ENCODE data around the gene RDH13. TPM values are rescaled to one million over a fixed set of nuclear protein-coding genes. Genes with fewer than 3 reads are reported as not detected.

The RDH13 gene
- total and polyA plus RNA-seq, 2 experiments from 2014 or later: 28.0 to 36.5 TPM

- Histone ChIP-seq H3F3A (replicated peaks; ENCODE audit: low read depth) (peaks cover 8% of the 10 kb centered on the region; the same call in 1 of the 2 replicates), H4K20me1 (replicated peaks; ENCODE audit: insufficient read depth) (no peaks in the 10 kb centered on the region; the same call in 1 of the 2 replicates), H3K4me1 (ENCODE audit: insufficient read depth) (peaks cover 14% of the 10 kb centered on the region), H3K36me3 (ENCODE audit: insufficient read depth) (no peaks in the 10 kb centered on the region), H3K27ac (ENCODE audit: low read depth) (no peak overlapping the region), H3K4me2 (no peak overlapping the region), H3K27me3 (ENCODE audit: insufficient read depth) (no peaks in the 10 kb centered on the region), H3K9me2 (ENCODE audit: insufficient read depth) (no peaks in the 10 kb centered on the region), H3K79me2 (replicated peaks; ENCODE audit: insufficient read depth) (no peaks in the 10 kb centered on the region), H3K4me3 (no peak overlapping the region), H2AFZ (no peak overlapping the region)
- Mint-ChIP-seq H3K36me3 (ENCODE audit: low read depth) (peaks cover 9% of the 10 kb centered on the region), H3K27me3 (ENCODE audit: insufficient read depth, low read depth, poor library complexity) (peaks cover 16% of the 10 kb centered on the region), H3K9me3 (no peaks in the 10 kb centered on the region), H3K4me1 (peaks cover 19% of the 10 kb centered on the region), H3K27ac (no peak overlapping the region), H3K4me3 (no peak overlapping the region)
- TF ChIP-seq, protein P1, sequence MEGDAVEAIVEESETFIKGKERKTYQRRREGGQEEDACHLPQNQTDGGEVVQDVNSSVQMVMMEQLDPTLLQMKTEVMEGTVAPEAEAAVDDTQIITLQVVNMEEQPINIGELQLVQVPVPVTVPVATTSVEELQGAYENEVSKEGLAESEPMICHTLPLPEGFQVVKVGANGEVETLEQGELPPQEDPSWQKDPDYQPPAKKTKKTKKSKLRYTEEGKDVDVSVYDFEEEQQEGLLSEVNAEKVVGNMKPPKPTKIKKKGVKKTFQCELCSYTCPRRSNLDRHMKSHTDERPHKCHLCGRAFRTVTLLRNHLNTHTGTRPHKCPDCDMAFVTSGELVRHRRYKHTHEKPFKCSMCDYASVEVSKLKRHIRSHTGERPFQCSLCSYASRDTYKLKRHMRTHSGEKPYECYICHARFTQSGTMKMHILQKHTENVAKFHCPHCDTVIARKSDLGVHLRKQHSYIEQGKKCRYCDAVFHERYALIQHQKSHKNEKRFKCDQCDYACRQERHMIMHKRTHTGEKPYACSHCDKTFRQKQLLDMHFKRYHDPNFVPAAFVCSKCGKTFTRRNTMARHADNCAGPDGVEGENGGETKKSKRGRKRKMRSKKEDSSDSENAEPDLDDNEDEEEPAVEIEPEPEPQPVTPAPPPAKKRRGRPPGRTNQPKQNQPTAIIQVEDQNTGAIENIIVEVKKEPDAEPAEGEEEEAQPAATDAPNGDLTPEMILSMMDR (conservative IDR thresholded peaks at IDR 0.05; ENCODE audit: low read depth in 2 of 2): peak in 1 of 2 experiments; percentile 50; a peak in 3 of 4 replicates
- no peak for TF ChIP-seq NANOG (IDR thresholded peaks at IDR 0.05; ENCODE audit: borderline replicate concordance)
- TF ChIP-seq EZH2phosphoT487 (IDR thresholded peaks at IDR 0.05; ENCODE audit: unreplicated experiment): no peak
- no peak for TF ChIP-seq POLR2AphosphoS5 (IDR thresholded peaks at IDR 0.05; ENCODE audit: low read depth)
- peak; percentile 67 for DNase-seq (ENCODE audit: low spot score)
- ATAC-seq: peak; percentile 8
Measured at GRCh38 chr19:55096061-55096701, 33.2 kb upstream of the RDH13 start.

- Histone ChIP-seq H3K9me2 (ENCODE audit: insufficient read depth) (no peaks in the 10 kb centered on the region), H2AFZ (no peak overlapping the region), H3K27ac (ENCODE audit: low read depth) (no peak overlapping the region), H3K4me3 (no peak overlapping the region), H4K20me1 (replicated peaks; ENCODE audit: insufficient read depth) (no peaks in the 10 kb centered on the region; the same call in 1 of the 2 replicates), H3F3A (replicated peaks; ENCODE audit: low read depth) (peaks cover 8% of the 10 kb centered on the region; the same call in 1 of the 2 replicates), H3K79me2 (replicated peaks; ENCODE audit: insufficient read depth) (no peaks in the 10 kb centered on the region), H3K27me3 (ENCODE audit: insufficient read depth) (no peaks in the 10 kb centered on the region), H3K4me2 (no peak overlapping the region), H3K36me3 (ENCODE audit: insufficient read depth) (no peaks in the 10 kb centered on the region), H3K4me1 (ENCODE audit: insufficient read depth) (peaks cover 14% of the 10 kb centered on the region)
- no peak overlapping the region for H3K27ac Mint-ChIP-seq
- peak; percentile 83 for TF ChIP-seq ETS1 (IDR thresholded peaks at IDR 0.05)
- TF ChIP-seq EZH2phosphoT487 (IDR thresholded peaks at IDR 0.05; ENCODE audit: unreplicated experiment): no peak
- ATAC-seq (peak; percentile 4), DNase-seq (ENCODE audit: low spot score) (peak; percentile 67)
- no peaks in the 10 kb centered on the region for H3K9me3 Mint-ChIP-seq
- peaks cover 13% of the 10 kb centered on the region for H3K36me3 Mint-ChIP-seq (ENCODE audit: low read depth)
- H3K27me3 Mint-ChIP-seq (ENCODE audit: insufficient read depth, low read depth, poor library complexity): peaks cover 19% of the 10 kb centered on the region
- no peak overlapping the region for H3K4me3 Mint-ChIP-seq
- peaks cover 19% of the 10 kb centered on the region for H3K4me1 Mint-ChIP-seq
Measured at GRCh38 chr19:55095260-55096060, 32.5 kb upstream of the RDH13 start.
